Measurements from ENCODE around the gene AARS2.

- TF ChIP-seq CTCF (IDR thresholded peaks at IDR 0.05; ENCODE audit: low read length) (no peak), EZH2 (IDR thresholded peaks at IDR 0.05; ENCODE audit: borderline replicate concordance, low read length) (no peak)
Measured at GRCh38 chr6:44275271-44275748, 37.8 kb downstream of the AARS2 start.

Measured in OCI-LY1 (cell line).